ENCODE data around the gene GTF3C2. TPM values are rescaled to one million over a fixed set of nuclear protein-coding genes. Genes with fewer than 3 reads are reported as not detected.

The GTF3C2 gene
- total RNA-seq, 1 experiment from 2014 or later: 109 TPM

- H3K27ac ChIP-seq (ENCODE audit: insufficient read length, low read depth, low read length): no peak overlapping the region
- no peak overlapping the region for H3K4ac ChIP-seq (ENCODE audit: low read depth, low read length)
- no peak overlapping the region for H4K5ac ChIP-seq (ENCODE audit: insufficient read length, low read depth, low read length)
- no peaks in the 10 kb centered on the region for H3K9me3 ChIP-seq (ENCODE audit: control insufficient read depth, low read depth, low read length)
- no peak overlapping the region for H4K91ac ChIP-seq (ENCODE audit: insufficient read length, low read depth, low read length)
- no peaks in the 10 kb centered on the region for H4K20me1 ChIP-seq (ENCODE audit: control insufficient read depth, insufficient read depth, insufficient read length)
- no peaks in the 10 kb centered on the region for H3K27me3 Mint-ChIP-seq (ENCODE audit: low read depth)
- no peaks in the 10 kb centered on the region for H3K23me2 ChIP-seq (ENCODE audit: insufficient read length, low read depth, low read length, poor library complexity, severe bottlenecking)
- H3T11ph ChIP-seq (ENCODE audit: low read length): no peak overlapping the region
- H3K4me1 Mint-ChIP-seq: no peaks in the 10 kb centered on the region
- H3K18ac ChIP-seq (ENCODE audit: insufficient read length, low read depth, low read length): no peak overlapping the region
- DNase-seq: no peak
- no peak for TF ChIP-seq CTCF (conservative IDR thresholded peaks at IDR 0.05)
- H2BK20ac ChIP-seq (ENCODE audit: low read depth, low read length, poor library complexity, severe bottlenecking): no peak overlapping the region
- peaks cover 4% of the 10 kb centered on the region for H3K79me1 ChIP-seq (ENCODE audit: insufficient read depth, low read depth, low read length, poor library complexity, severe bottlenecking)
- no CpG with 5 or more reads among the region's 2 CpGs for WGBS (ENCODE audit: extremely low coverage, insufficient read length, low lambda C conversion rate)
- no peak overlapping the region for H2BK120ac ChIP-seq (ENCODE audit: low read depth, low read length, poor library complexity, severe bottlenecking)
- no peak overlapping the region for H3K9ac ChIP-seq (ENCODE audit: extremely low read depth, insufficient read length, low read length)
- no peak overlapping the region for H2BK12ac ChIP-seq (ENCODE audit: insufficient read length, low read depth, low read length)
- H2BK5ac ChIP-seq (ENCODE audit: insufficient read length, low read length): no peak overlapping the region
- no peaks in the 10 kb centered on the region for H3K4me1 ChIP-seq (ENCODE audit: insufficient read depth, low read length)
- H2AK5ac ChIP-seq (ENCODE audit: insufficient read length, low read length): no peak overlapping the region
- no peak overlapping the region for H3K4me3 Mint-ChIP-seq
- H3K56ac ChIP-seq (ENCODE audit: insufficient read length, low read depth, low read length): no peak overlapping the region
- H3K9me3 Mint-ChIP-seq: no peaks in the 10 kb centered on the region
- no peaks in the 10 kb centered on the region for H3K27me3 ChIP-seq (ENCODE audit: insufficient read depth, low read length)
- no peak overlapping the region for H2AFZ ChIP-seq (ENCODE audit: low read length)
- no peak overlapping the region for H3K23ac ChIP-seq (ENCODE audit: insufficient read length, low read depth, low read length)
- H4K8ac ChIP-seq (replicated peaks; ENCODE audit: insufficient read length, low read depth, low read length): no peak overlapping the region
- no peak overlapping the region for H3K14ac ChIP-seq (ENCODE audit: insufficient read depth, low read length)
- peaks cover 57% of the 10 kb centered on the region; the same call in 1 of the 2 replicates for H3K79me2 ChIP-seq (ENCODE audit: insufficient read depth, low read length)
- no peak overlapping the region for H2BK15ac ChIP-seq (ENCODE audit: low read depth, low read length)
- H3K36me3 Mint-ChIP-seq (ENCODE audit: insufficient read depth in 1 of 3, low read depth in 3 of 3): peaks cover 8 to 29% (median 28%) of the 10 kb centered on the region in 3 experiments; a peak in 6 of 7 replicates
- no peak overlapping the region for H3K4me2 ChIP-seq (ENCODE audit: insufficient read depth, insufficient read length, low read length)
- no peak overlapping the region; a peak in 1 of 7 replicates for H3K27ac Mint-ChIP-seq
Measured at GRCh38 chr2:27400348-27401135, 44.0 kb upstream of the GTF3C2 start.
